Neural cell (in vitro differentiated cells): ENCODE data around the gene RPL38. TPM values are rescaled to one million over a fixed set of nuclear protein-coding genes. Genes with fewer than 3 reads are reported as not detected.

Experiments
- H2AFZ ChIP-seq: fragments of 200-600, 300-800 bp; sonication (generic), shearing (Covaris generic); 2 replicates; pipeline ENCODE4 v1.6.0; 2014; ENCODE audit warnings: low read depth, mild to moderate bottlenecking, antibody characterized with exemption, low read length, moderate library complexity
- H3F3A ChIP-seq: fragments of 200-600 bp; shearing (Covaris generic); 2 replicates; pipeline ENCODE4 v1.6.1; 2016; ENCODE audit warnings: mild to moderate bottlenecking, moderate library complexity, mixed read lengths, antibody characterized with exemption, low read length; ENCODE audit not compliant: insufficient read depth, poor library complexity, severe bottlenecking
- H3K27ac ChIP-seq: fragments of 200-600, 300-800 bp; sonication (generic), shearing (Covaris generic); 2 replicates; pipeline ENCODE4 v1.5.1; 2014; ENCODE audit warnings: mild to moderate bottlenecking, low read length, moderate library complexity
- H3K27me3 ChIP-seq: fragments of 300-800, 200-600 bp; sonication (generic), shearing (Covaris generic); 2 replicates; pipeline ENCODE4 v1.6.0; 2014; ENCODE audit warnings: mild to moderate bottlenecking, low read depth, low read length, moderate library complexity; ENCODE audit not compliant: insufficient read depth
- H3K36me3 ChIP-seq: fragments of 300-800, 200-600 bp; sonication (generic), shearing (Covaris generic); 2 replicates; pipeline ENCODE4 v1.5.1; 2014; ENCODE audit warnings: mild to moderate bottlenecking, antibody characterized with exemption, low read length, moderate library complexity; ENCODE audit not compliant: insufficient read depth
- H3K4me2 ChIP-seq: fragments of 300-800, 200-600 bp; sonication (generic), shearing (Covaris generic); 2 replicates; pipeline ENCODE4 v1.6.0; 2014; ENCODE audit warnings: mild to moderate bottlenecking, low read length
- H3K4me3 ChIP-seq: fragments of 300-800, 200-600 bp; sonication (generic), shearing (Covaris generic); 2 replicates; pipeline ENCODE4 v1.5.1; 2014; ENCODE audit warnings: mild to moderate bottlenecking, low read length, moderate library complexity
- H3K79me2 ChIP-seq: fragments of 200-600 bp; shearing (Covaris generic); replicated peaks from 2 replicates; pipeline ENCODE4 v1.6.0; 2014; ENCODE audit warnings: mild to moderate bottlenecking, low read length, moderate library complexity; ENCODE audit not compliant: insufficient read depth
- H3K9ac ChIP-seq: fragments of 300-800, 200-600 bp; sonication (generic), shearing (Covaris generic); 2 replicates; pipeline ENCODE4 v1.6.1; 2016; ENCODE audit warnings: mild to moderate bottlenecking, low read length, mixed read lengths
- H3K9me2 ChIP-seq: fragments of 200-600 bp; shearing (Covaris generic); 2 replicates; pipeline ENCODE4 v1.6.1; 2016; ENCODE audit warnings: mild to moderate bottlenecking, low read length, mixed read lengths; ENCODE audit not compliant: insufficient read depth
- H3K9me3 ChIP-seq: fragments of 200-600, 300-800 bp; sonication (generic), shearing (Covaris generic); 2 replicates; pipeline ENCODE4 v1.6.1; 2016; ENCODE audit warnings: mild to moderate bottlenecking, mixed run types, low read length, moderate library complexity, mixed read lengths
- H4K20me1 ChIP-seq: fragments of 200-600 bp; shearing (Covaris generic); 2 replicates; pipeline ENCODE4 v1.6.1; 2016; ENCODE audit warnings: mild to moderate bottlenecking, mixed run types; ENCODE audit not compliant: insufficient read depth
- CTCF ChIP-seq: fragments of 450-650 bp; IDR thresholded peaks from 2 replicates; pipeline ENCODE4 v1.5.1; 2014; ENCODE audit warnings: antibody characterized with exemption, mild to moderate bottlenecking, moderate library complexity; ENCODE audit not compliant: poor library complexity, severe bottlenecking
- EP300 ChIP-seq: fragments of 450-650 bp; conservative IDR thresholded peaks from 2 replicates; pipeline ENCODE4 v1.6.1; 2014; ENCODE audit warnings: antibody characterized with exemption, mild to moderate bottlenecking, moderate library complexity; ENCODE audit not compliant: poor library complexity, severe bottlenecking
- EZH2 ChIP-seq: fragments of 200-600, 300-800 bp; shearing (Covaris generic), sonication (generic); IDR thresholded peaks from 2 replicates; pipeline ENCODE4 v1.6.1; 2014; ENCODE audit warnings: antibody characterized with exemption, low read length, borderline replicate concordance, mild to moderate bottlenecking; ENCODE audit not compliant: insufficient read depth, poor library complexity, severe bottlenecking
- MXI1 ChIP-seq: fragments of 450-650 bp; conservative IDR thresholded peaks from 2 replicates; pipeline ENCODE4 v1.6.1; 2014; ENCODE audit warnings: antibody characterized with exemption, mild to moderate bottlenecking; ENCODE audit not compliant: poor library complexity, severe bottlenecking
- POLR2AphosphoS5 ChIP-seq: IDR thresholded peaks from 2 replicates; pipeline ENCODE4 v1.6.1; 2012
- RAD21 ChIP-seq: fragments of 450-650 bp; conservative IDR thresholded peaks from 2 replicates; pipeline ENCODE4 v1.6.1; 2014; ENCODE audit warnings: antibody characterized with exemption, mild to moderate bottlenecking, moderate library complexity
- SMC3 ChIP-seq: fragments of 450-650 bp; conservative IDR thresholded peaks from 2 replicates; pipeline ENCODE4 v1.6.1; 2014; ENCODE audit warnings: antibody characterized with exemption, mild to moderate bottlenecking, moderate library complexity; ENCODE audit not compliant: poor library complexity
- TAF1 ChIP-seq: IDR thresholded peaks from 2 replicates; pipeline ENCODE4 v1.6.1; 2012; ENCODE audit warnings: low read depth
- polyA plus RNA-seq: library from polyadenylated mRNA; depleted of rRNA; stranded (reverse); fragments of >200 nt; gene quantifications from 2 replicates; pipeline ENCODE4 v1.2.3, GENCODE V29; 2014

RPL38 gene
- polyA plus RNA-seq, 1 donor from 2014 or later: 378 TPM

- TF ChIP-seq CTCF (no peak), SMC3 (no peak)
Measured at GRCh38 chr17:74161503-74161875, 42.0 kb upstream of the RPL38 start.

DNA sequence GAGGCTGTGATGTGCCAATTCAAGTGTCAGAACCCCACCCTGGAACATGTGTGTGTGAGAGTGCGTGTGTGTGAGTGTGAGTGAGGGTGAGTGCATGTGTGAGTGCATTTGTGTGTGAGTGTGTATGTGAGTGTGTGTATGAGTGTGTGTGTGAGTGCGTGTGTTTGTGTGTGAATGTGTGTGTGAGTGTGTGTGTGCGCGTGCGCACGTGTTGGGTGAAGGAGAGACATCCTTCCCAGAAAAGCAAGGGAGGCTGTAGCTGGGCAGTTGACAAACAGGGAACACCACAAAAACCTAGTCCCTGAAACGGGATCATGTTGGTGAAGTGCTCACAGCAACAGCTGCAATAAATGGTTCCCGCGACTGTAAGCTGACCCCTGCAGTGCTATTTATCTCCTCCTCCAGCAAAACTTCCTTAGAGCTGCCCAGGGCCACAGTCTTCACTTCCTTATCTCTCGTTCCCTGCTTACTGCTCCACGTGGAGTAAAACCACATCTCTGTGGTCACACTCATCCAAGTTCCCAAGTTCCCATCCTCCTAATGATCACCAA lies 40.1 kb upstream of the RPL38 start:
- Histone ChIP-seq H3F3A (no peaks in the 10 kb centered on the region), H3K4me2 (no peak overlapping the region), H3K4me3 (no peak overlapping the region), H3K9ac (no peak overlapping the region), H3K79me2 (no peaks in the 10 kb centered on the region), H3K27ac (no peak overlapping the region), H4K20me1 (no peaks in the 10 kb centered on the region), H3K9me2 (no peaks in the 10 kb centered on the region), H3K27me3 (no peaks in the 10 kb centered on the region), H3K36me3 (no peaks in the 10 kb centered on the region), H2AFZ (no peak overlapping the region), H3K9me3 (no peaks in the 10 kb centered on the region)
- no peak for TF ChIP-seq EP300
- TF ChIP-seq POLR2AphosphoS5: no peak
- no peak for TF ChIP-seq SMC3
- no peak for TF ChIP-seq TAF1

More at GRCh38 chr17:74161503-74161875, 42.0 kb upstream of the RPL38 start:
- Histone ChIP-seq H2AFZ (no peak overlapping the region), H3F3A (no peaks in the 10 kb centered on the region), H3K9me3 (no peaks in the 10 kb centered on the region), H4K20me1 (no peaks in the 10 kb centered on the region), H3K4me2 (no peak overlapping the region), H3K27me3 (no peaks in the 10 kb centered on the region), H3K9ac (no peak overlapping the region), H3K79me2 (no peaks in the 10 kb centered on the region), H3K4me3 (no peak overlapping the region), H3K27ac (no peak overlapping the region), H3K9me2 (no peaks in the 10 kb centered on the region), H3K36me3 (no peaks in the 10 kb centered on the region)

- H3F3A ChIP-seq: no peaks in the 10 kb centered on the region
- no peaks in the 10 kb centered on the region for H3K27me3 ChIP-seq
- H3K36me3 ChIP-seq: no peaks in the 10 kb centered on the region
- H3K9ac ChIP-seq: no peak overlapping the region
- no peak overlapping the region for H2AFZ ChIP-seq
- no peak for TF ChIP-seq POLR2AphosphoS5
- TF ChIP-seq EP300: no peak
- no peak for TF ChIP-seq EZH2
- no peak for TF ChIP-seq MXI1
- no peak for TF ChIP-seq SMC3
- no peak for TF ChIP-seq CTCF
- TF ChIP-seq TAF1: no peak
- TF ChIP-seq RAD21: no peak
- H3K4me2 ChIP-seq: no peak overlapping the region
- H3K4me3 ChIP-seq: no peak overlapping the region
- no peaks in the 10 kb centered on the region for H3K9me2 ChIP-seq
- H3K79me2 ChIP-seq: no peaks in the 10 kb centered on the region
- H4K20me1 ChIP-seq: no peaks in the 10 kb centered on the region
- no peak overlapping the region for H3K27ac ChIP-seq
- no peaks in the 10 kb centered on the region for H3K9me3 ChIP-seq
Measured at GRCh38 chr17:74163836-74164235, 39.6 kb upstream of the RPL38 start.
